ENCODE results near the gene MYOZ2.

DNA sequence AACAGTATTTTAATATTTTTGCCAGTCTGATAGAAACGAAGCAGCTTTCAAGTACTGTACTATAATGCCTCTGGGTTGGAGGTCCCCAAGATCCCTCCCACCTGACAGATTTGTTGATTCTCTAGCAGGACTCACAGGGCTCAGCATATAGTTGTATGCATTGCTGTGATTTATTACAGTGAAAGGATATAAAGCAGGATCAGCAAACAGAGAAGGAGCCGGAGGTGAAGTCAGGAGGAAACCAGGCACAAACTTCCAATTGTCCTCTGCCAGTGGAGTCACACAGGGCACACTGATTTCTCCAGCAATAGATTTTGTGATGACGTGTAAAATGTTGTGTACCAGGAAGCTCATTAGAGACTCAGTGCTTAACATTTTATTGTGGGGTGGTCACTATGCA is 95.9 kb downstream of the MYOZ2 start:
- TF ChIP-seq POLR2AphosphoS5 (IDR thresholded peaks at IDR 0.05; ENCODE audit: insufficient read depth, low read depth, low read length) (no peak), JUN (IDR thresholded peaks at IDR 0.05; ENCODE audit: borderline replicate concordance, insufficient read depth, insufficient read length, low read depth) (no peak), POLR2A (IDR thresholded peaks at IDR 0.05; ENCODE audit: low read depth, low read length) (no peak), MYC (IDR thresholded peaks at IDR 0.05; ENCODE audit: low read depth, low read length) (no peak), EZH2 (IDR thresholded peaks at IDR 0.05; ENCODE audit: borderline replicate concordance, low read depth, low read length, severe bottlenecking) (no peak), GATA2 (IDR thresholded peaks at IDR 0.05; ENCODE audit: insufficient read depth, insufficient read length, low read depth, low read length) (no peak), FOS (IDR thresholded peaks at IDR 0.05; ENCODE audit: borderline replicate concordance, insufficient read depth, low read length) (no peak)
- TF ChIP-seq, protein P1, sequence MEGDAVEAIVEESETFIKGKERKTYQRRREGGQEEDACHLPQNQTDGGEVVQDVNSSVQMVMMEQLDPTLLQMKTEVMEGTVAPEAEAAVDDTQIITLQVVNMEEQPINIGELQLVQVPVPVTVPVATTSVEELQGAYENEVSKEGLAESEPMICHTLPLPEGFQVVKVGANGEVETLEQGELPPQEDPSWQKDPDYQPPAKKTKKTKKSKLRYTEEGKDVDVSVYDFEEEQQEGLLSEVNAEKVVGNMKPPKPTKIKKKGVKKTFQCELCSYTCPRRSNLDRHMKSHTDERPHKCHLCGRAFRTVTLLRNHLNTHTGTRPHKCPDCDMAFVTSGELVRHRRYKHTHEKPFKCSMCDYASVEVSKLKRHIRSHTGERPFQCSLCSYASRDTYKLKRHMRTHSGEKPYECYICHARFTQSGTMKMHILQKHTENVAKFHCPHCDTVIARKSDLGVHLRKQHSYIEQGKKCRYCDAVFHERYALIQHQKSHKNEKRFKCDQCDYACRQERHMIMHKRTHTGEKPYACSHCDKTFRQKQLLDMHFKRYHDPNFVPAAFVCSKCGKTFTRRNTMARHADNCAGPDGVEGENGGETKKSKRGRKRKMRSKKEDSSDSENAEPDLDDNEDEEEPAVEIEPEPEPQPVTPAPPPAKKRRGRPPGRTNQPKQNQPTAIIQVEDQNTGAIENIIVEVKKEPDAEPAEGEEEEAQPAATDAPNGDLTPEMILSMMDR (IDR thresholded peaks at IDR 0.05; ENCODE audit: extremely low read depth in 1 of 2, insufficient read depth in 1 of 2, low read depth in 1 of 2, low read length in 2 of 2), result no peak
- TF ChIP-seq, protein P2, sequence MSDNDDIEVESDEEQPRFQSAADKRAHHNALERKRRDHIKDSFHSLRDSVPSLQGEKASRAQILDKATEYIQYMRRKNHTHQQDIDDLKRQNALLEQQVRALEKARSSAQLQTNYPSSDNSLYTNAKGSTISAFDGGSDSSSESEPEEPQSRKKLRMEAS (IDR thresholded peaks at IDR 0.05; ENCODE audit: insufficient read depth, insufficient read length), result no peak

Measured in endothelial cell of umbilical vein (primary cell).